ENCODE measurements around the gene SRGAP1.

GRCh38 chr12:64004641-64005040 is 160.1 kb downstream of the SRGAP1 start:
- TF ChIP-seq REST (IDR thresholded peaks at IDR 0.05; ENCODE audit: borderline replicate concordance) = no peak
- no peak for TF ChIP-seq CTCF (IDR thresholded peaks at IDR 0.05; ENCODE audit: poor library complexity, severe bottlenecking)
- no peak for TF ChIP-seq POLR2AphosphoS5 (IDR thresholded peaks at IDR 0.05)
- no peak for TF ChIP-seq EP300 (conservative IDR thresholded peaks at IDR 0.05; ENCODE audit: poor library complexity, severe bottlenecking)

Data from neural cell (in vitro differentiated cells).